GM23338 (cell line): Measurements from ENCODE around the gene SMIM33. TPM values are rescaled to one million over a fixed set of nuclear protein-coding genes. Genes with fewer than 3 reads are reported as not detected.

Experiments used
- ATAC-seq: fragments of 200-7000 bp; cut with Tn5 transposase; 3 replicates; pipeline ENCODE4 v1.9.1; 2020
- DNase-seq: peaks from one replicate; pipeline ENCODE4 v3.0.0-alpha.2; 2015; ENCODE audit warnings: low spot score
- H2AFZ ChIP-seq: fragments of 200-600 bp; sonication (generic); 2 replicates; pipeline ENCODE4 v1.8.0; 2016; ENCODE audit warnings: antibody characterized with exemption, mild to moderate bottlenecking, moderate library complexity
- H3F3A ChIP-seq: fragments of 200-600 bp; sonication (generic); replicated peaks from 2 replicates; pipeline ENCODE4 v1.8.0; 2017; ENCODE audit warnings: antibody characterized with exemption, mixed run types, low read depth
- H3K27ac ChIP-seq: fragments of 200-600 bp; sonication (generic); 2 replicates; pipeline ENCODE4 v1.6.1; 2016; ENCODE audit warnings: low read depth
- H3K27me3 ChIP-seq: fragments of 200-600 bp; sonication (generic); 2 replicates; pipeline ENCODE4 v1.8.0; 2016; ENCODE audit warnings: mild to moderate bottlenecking, mixed run types, moderate library complexity; ENCODE audit not compliant: insufficient read depth
- H3K36me3 ChIP-seq: fragments of 200-600 bp; sonication (generic); 2 replicates; pipeline ENCODE4 v1.8.0; 2016; ENCODE audit warnings: mild to moderate bottlenecking; ENCODE audit not compliant: insufficient read depth
- H3K4me1 ChIP-seq: fragments of 200-600 bp; sonication (generic); 2 replicates; pipeline ENCODE4 v1.8.0; 2016; ENCODE audit warnings: mild to moderate bottlenecking, moderate library complexity; ENCODE audit not compliant: insufficient read depth
- H3K4me2 ChIP-seq: fragments of 200-600 bp; sonication (generic); 2 replicates; pipeline ENCODE4 v1.7.1; 2017; ENCODE audit warnings: mixed run types
- H3K4me3 ChIP-seq: fragments of 200-600 bp; sonication (generic); 2 replicates; pipeline ENCODE4 v1.6.1; 2016; ENCODE audit warnings: mixed run types
- H3K79me2 ChIP-seq: fragments of 200-600 bp; sonication (generic); replicated peaks from 2 replicates; pipeline ENCODE4 v1.8.0; 2017; ENCODE audit warnings: mild to moderate bottlenecking; ENCODE audit not compliant: insufficient read depth
- H3K9me2 ChIP-seq: fragments of 200-600 bp; sonication (generic); 2 replicates; pipeline ENCODE4 v1.8.0; 2017; ENCODE audit not compliant: insufficient read depth
- H4K20me1 ChIP-seq: fragments of 200-600 bp; sonication (generic); replicated peaks from 2 replicates; pipeline ENCODE4 v1.8.0; 2017; ENCODE audit warnings: mild to moderate bottlenecking; ENCODE audit not compliant: insufficient read depth
- H3K27ac Mint-ChIP-seq: 2 replicates; pipeline ENCODE4 v1.8.0; 2020; ENCODE audit warnings: inconsistent platforms, mild to moderate bottlenecking, moderate library complexity, mixed read lengths
- H3K27me3 Mint-ChIP-seq: 3 replicates; pipeline ENCODE4 v1.8.0; 2022; ENCODE audit warnings: low read depth, mild to moderate bottlenecking, moderate library complexity, mixed read lengths, inconsistent platforms; ENCODE audit not compliant: insufficient read depth, poor library complexity
- H3K36me3 Mint-ChIP-seq: 3 replicates; pipeline ENCODE4 v1.8.0; 2021; ENCODE audit warnings: low read depth, mild to moderate bottlenecking, inconsistent platforms, moderate library complexity, mixed read lengths
- H3K4me1 Mint-ChIP-seq: 3 replicates; pipeline ENCODE4 v1.8.0; 2020; ENCODE audit warnings: mild to moderate bottlenecking, inconsistent platforms, mixed read lengths
- H3K4me3 Mint-ChIP-seq: 3 replicates; pipeline ENCODE4 v1.8.0; 2021; ENCODE audit warnings: moderate library complexity, mild to moderate bottlenecking, inconsistent platforms, mixed read lengths
- H3K9me3 Mint-ChIP-seq: 3 replicates; pipeline ENCODE4 v1.8.0; 2020; ENCODE audit warnings: moderate library complexity, mild to moderate bottlenecking, inconsistent platforms, mixed read lengths
- CREB1 ChIP-seq: fragments of 250-450 bp; sonication (Bioruptor Pico); IDR thresholded peaks from 2 replicates; pipeline ENCODE4 v1.5.0; 2020; ENCODE audit warnings: low read depth, mild to moderate bottlenecking, moderate library complexity
- CTCF ChIP-seq, 2 experiments: fragments of 200-600 bp in 1 of 2; sonication (generic) in 1 of 2; conservative IDR thresholded peaks; 2 replicates each; pipeline versions ENCODE4 v1.5.1 to v1.6.1; 2016 to 2017; ENCODE audit warnings: antibody characterized with exemption in 2 of 2, low read depth in 2 of 2, mild to moderate bottlenecking in 2 of 2, moderate library complexity in 1 of 2
- ETS1 ChIP-seq: IDR thresholded peaks from 2 replicates; pipeline ENCODE4 v1.6.1; 2016; ENCODE audit warnings: antibody characterized with exemption
- EZH2 ChIP-seq: fragments of 200-600 bp; sonication (generic); IDR thresholded peaks from one replicate; pipeline ENCODE4 v1.8.0; 2017; ENCODE audit warnings: antibody characterized with exemption, mild to moderate bottlenecking, low read depth; ENCODE audit not compliant: unreplicated experiment
- JUNB ChIP-seq: IDR thresholded peaks from one replicate; pipeline ENCODE4 v1.6.1; 2016; ENCODE audit warnings: antibody characterized with exemption; ENCODE audit not compliant: unreplicated experiment
- POLR2AphosphoS5 ChIP-seq: IDR thresholded peaks from 2 replicates; pipeline ENCODE4 v1.6.1; 2016; ENCODE audit warnings: antibody characterized with exemption, low read depth
- REST ChIP-seq: IDR thresholded peaks from one replicate; pipeline ENCODE4 v1.6.1; 2018; ENCODE audit warnings: antibody characterized with exemption; ENCODE audit not compliant: unreplicated experiment
- ZNF114 ChIP-seq: fragments of 250-450 bp; sonication (Bioruptor Pico); IDR thresholded peaks from 2 replicates; pipeline ENCODE4 v1.5.0; 2020; ENCODE audit warnings: mild to moderate bottlenecking, moderate library complexity
- ZNF331 ChIP-seq: fragments of 250-450 bp; sonication (Bioruptor Pico); IDR thresholded peaks from 2 replicates; pipeline ENCODE4 v1.5.0; 2020; ENCODE audit warnings: low read depth, mild to moderate bottlenecking, moderate library complexity
- polyA plus RNA-seq: library from polyadenylated mRNA; unstranded; fragments of >200 nt; fragmentation: Nextera tagmentation; extraction: Ambion mirVana; gene quantifications from 2 replicates; pipeline ENCODE4 v1.2.1, GENCODE V29; 2016
- total RNA-seq: library from RNA; depleted of rRNA; stranded (reverse); fragments of >200 nt; shearing (Covaris generic); gene quantifications from 2 replicates; pipeline ENCODE4 v1.2.3, GENCODE V29; 2014

SMIM33 gene
- total and polyA plus RNA-seq, 2 experiments from 2014 or later: not detected

GRCh38 chr5:139461698-139462097, 9.1 kb upstream of the SMIM33 start:
- Histone ChIP-seq H3K79me2 (no peaks in the 10 kb centered on the region), H3K9me2 (no peaks in the 10 kb centered on the region), H2AFZ (peak overlapping the region; percentile 81), H3K27ac (no peak overlapping the region), H3K36me3 (no peaks in the 10 kb centered on the region; the same call in 1 of the 2 replicates), H3K4me3 (no peak overlapping the region), H3K4me2 (peak overlapping the region; percentile 49; the same call in 1 of the 2 replicates), H3K27me3 (no peaks in the 10 kb centered on the region), H3F3A (0 out of 2 replicates have a peak, but pooled peaks cover 11% of the 10 kb centered on the region), H4K20me1 (no peaks in the 10 kb centered on the region), H3K4me1 (peaks cover 22% of the 10 kb centered on the region)
- H3K9me3 Mint-ChIP-seq: no peaks in the 10 kb centered on the region
- TF ChIP-seq ETS1: no peak
- TF ChIP-seq REST: no peak
- no peak for TF ChIP-seq ZNF331 (CRISPR knock-in tag)
- no peak for TF ChIP-seq EZH2
- no peak for TF ChIP-seq CREB1
- no peak for TF ChIP-seq POLR2AphosphoS5
- no peak for TF ChIP-seq JUNB
- TF ChIP-seq ZNF114: no peak
- TF ChIP-seq CTCF (conservative IDR thresholded peaks at IDR 0.05; ENCODE audit: low read depth in 2 of 2): no peak
- H3K4me3 Mint-ChIP-seq: no peak overlapping the region; the same call in 2 of the 3 replicates
- peak; percentile 15; the same call in 2 of the 3 replicates for ATAC-seq
- H3K36me3 Mint-ChIP-seq: no peaks in the 10 kb centered on the region
- no peak for DNase-seq
- H3K4me1 Mint-ChIP-seq: peaks cover 33% of the 10 kb centered on the region
- peaks cover 21% of the 10 kb centered on the region for H3K27me3 Mint-ChIP-seq
- H3K27ac Mint-ChIP-seq: no peak overlapping the region
